Parathyroid adenoma (tissue), 2 donors: Measurements from ENCODE around the gene AGBL1.

Source experiments
- H2AFZ ChIP-seq: fragments of 300-600 bp; sonication (generic); one replicate; pipeline ENCODE4 v1.7.0; 2017; ENCODE audit warnings: antibody characterized with exemption, mild to moderate bottlenecking
- H3K27ac ChIP-seq: fragments of 300-600 bp; sonication (generic); one replicate; pipeline ENCODE4 v1.7.0; 2017
- H3K27me3 ChIP-seq: fragments of 300-600 bp; sonication (generic); one replicate; pipeline ENCODE4 v1.7.0; 2017; ENCODE audit warnings: low read length; ENCODE audit not compliant: control insufficient read depth, insufficient read depth
- H3K36me3 ChIP-seq: fragments of 300-600 bp; sonication (generic); one replicate; pipeline ENCODE4 v1.7.0; 2017; ENCODE audit warnings: low read length; ENCODE audit not compliant: control insufficient read depth, insufficient read depth
- H3K4me1 ChIP-seq: fragments of 300-600 bp; sonication (generic); one replicate; pipeline ENCODE4 v1.7.0; 2017; ENCODE audit warnings: control low read depth
- H3K4me2 ChIP-seq: fragments of 300-600 bp; sonication (generic); one replicate; pipeline ENCODE4 v1.7.0; 2017; ENCODE audit warnings: low read length
- H3K4me3 ChIP-seq: fragments of 300-600 bp; sonication (generic); one replicate; pipeline ENCODE4 v1.7.0; 2017; ENCODE audit warnings: low read depth, low read length
- H3K79me2 ChIP-seq: fragments of 300-600 bp; sonication (generic); one replicate; pipeline ENCODE4 v1.7.0; 2017; ENCODE audit warnings: control low read depth
- H3K9ac ChIP-seq: fragments of 300-600 bp; sonication (generic); one replicate; pipeline ENCODE4 v1.7.0; 2017; ENCODE audit warnings: mild to moderate bottlenecking
- H3K9me3 ChIP-seq: fragments of 300-600 bp; sonication (generic); one replicate; pipeline ENCODE4 v1.7.0; 2017; ENCODE audit warnings: low read length; ENCODE audit not compliant: control insufficient read depth
- TF ChIP-seq, protein P1 (sequence below): fragments of 300-600 bp; sonication (generic); IDR thresholded peaks from one replicate; pipeline ENCODE4 v1.7.0; 2017; ENCODE audit warnings: antibody characterized with exemption, mild to moderate bottlenecking
- donor health status: primary hyperparathyroidism.

The AGBL1 gene

DNA sequence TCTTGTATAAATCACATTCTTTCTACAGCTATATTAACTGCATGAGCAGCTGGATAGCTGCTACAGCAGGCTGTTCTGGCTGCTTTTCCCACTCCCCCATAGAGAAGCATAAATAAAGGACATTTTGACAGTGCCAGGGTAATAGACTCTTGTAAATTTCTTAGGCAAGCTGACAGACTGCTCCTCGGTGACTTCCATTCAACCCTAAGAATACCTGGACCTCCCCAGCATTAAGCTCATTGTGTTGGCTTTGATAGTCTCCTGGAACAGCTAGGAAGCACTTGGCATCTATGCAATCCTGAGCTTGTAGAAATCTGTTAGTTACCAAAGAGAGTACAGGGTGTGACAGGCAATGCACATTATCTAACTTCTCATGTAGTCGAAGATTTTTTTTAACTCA lies 475.4 kb downstream of the AGBL1 start:
- H3K4me2 ChIP-seq = no peak overlapping the region
- H3K9ac ChIP-seq = no peak overlapping the region

DNA sequence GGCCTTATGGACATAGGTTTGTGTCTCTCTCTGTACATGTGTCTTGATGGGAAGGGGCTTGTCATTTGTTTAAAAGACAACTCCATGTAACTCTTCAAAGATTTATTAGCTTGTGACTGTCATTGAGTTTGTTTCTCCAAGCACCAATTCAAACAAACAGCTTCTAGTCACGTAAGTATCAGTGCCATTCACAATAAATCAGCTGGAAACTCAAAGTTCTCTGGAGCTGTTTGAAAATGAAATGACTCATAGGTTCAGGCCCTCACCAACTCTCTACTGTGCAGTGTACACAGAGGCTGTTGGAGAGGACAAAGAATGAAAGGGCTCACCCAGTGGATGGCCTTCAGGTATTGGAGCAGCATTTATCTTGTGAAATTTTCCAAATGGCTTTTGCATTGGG lies 476.3 kb downstream of the AGBL1 start:
- TF ChIP-seq, protein P1, sequence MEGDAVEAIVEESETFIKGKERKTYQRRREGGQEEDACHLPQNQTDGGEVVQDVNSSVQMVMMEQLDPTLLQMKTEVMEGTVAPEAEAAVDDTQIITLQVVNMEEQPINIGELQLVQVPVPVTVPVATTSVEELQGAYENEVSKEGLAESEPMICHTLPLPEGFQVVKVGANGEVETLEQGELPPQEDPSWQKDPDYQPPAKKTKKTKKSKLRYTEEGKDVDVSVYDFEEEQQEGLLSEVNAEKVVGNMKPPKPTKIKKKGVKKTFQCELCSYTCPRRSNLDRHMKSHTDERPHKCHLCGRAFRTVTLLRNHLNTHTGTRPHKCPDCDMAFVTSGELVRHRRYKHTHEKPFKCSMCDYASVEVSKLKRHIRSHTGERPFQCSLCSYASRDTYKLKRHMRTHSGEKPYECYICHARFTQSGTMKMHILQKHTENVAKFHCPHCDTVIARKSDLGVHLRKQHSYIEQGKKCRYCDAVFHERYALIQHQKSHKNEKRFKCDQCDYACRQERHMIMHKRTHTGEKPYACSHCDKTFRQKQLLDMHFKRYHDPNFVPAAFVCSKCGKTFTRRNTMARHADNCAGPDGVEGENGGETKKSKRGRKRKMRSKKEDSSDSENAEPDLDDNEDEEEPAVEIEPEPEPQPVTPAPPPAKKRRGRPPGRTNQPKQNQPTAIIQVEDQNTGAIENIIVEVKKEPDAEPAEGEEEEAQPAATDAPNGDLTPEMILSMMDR = no peak
- Histone ChIP-seq H3K36me3 (no peaks in the 10 kb centered on the region), H2AFZ (no peak overlapping the region), H3K9me3 (no peaks in the 10 kb centered on the region), H3K79me2 (no peaks in the 10 kb centered on the region), H3K4me1 (no peaks in the 10 kb centered on the region), H3K4me3 (no peak overlapping the region), H3K27ac (no peak overlapping the region), H3K9ac (no peak overlapping the region), H3K27me3 (no peaks in the 10 kb centered on the region), H3K4me2 (no peak overlapping the region)

More for the DNA sequence above, 475.4 kb downstream of the AGBL1 start:
- no peaks in the 10 kb centered on the region for H3K36me3 ChIP-seq
- H3K79me2 ChIP-seq = no peaks in the 10 kb centered on the region
- TF ChIP-seq, protein P1 = no peak
- H3K27ac ChIP-seq = no peak overlapping the region
- no peak overlapping the region for H2AFZ ChIP-seq
- H3K9me3 ChIP-seq = no peaks in the 10 kb centered on the region
- H3K4me1 ChIP-seq = no peaks in the 10 kb centered on the region
- H3K27me3 ChIP-seq = no peaks in the 10 kb centered on the region
- H3K4me3 ChIP-seq = no peak overlapping the region

DNA sequence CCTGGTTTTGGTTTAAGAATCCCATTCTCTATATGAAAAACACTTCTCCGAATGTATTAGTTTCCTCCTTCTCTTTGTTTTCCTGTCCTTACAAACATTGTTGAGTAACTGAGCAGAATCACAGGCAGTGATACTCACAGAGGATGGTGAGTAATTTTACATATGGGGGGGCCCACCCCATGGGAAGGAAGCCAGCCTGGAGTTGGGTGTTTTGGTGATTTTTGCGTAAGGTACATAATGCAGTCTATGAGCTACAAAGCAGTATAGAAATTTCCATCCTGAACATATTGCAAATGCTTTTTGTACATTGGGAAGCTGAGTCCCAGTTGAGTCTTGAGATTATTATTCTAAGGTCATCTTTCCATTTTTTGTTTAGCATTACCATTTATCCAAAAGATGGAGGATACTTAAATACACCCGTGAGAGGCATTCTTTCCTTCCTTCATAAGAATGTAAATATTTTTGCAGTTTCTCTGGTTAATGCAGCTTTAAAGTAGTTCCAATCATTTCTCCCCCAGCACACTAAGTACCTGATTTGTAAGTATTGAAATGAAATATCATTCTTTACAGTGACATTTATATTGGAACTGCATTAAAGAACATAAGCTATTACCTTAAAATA lies 476.8 kb downstream of the AGBL1 start:
- no peak overlapping the region for H3K4me2 ChIP-seq
- H3K79me2 ChIP-seq = no peaks in the 10 kb centered on the region
- no peaks in the 10 kb centered on the region for H3K4me1 ChIP-seq
- no peak overlapping the region for H3K27ac ChIP-seq
- H3K9ac ChIP-seq = no peak overlapping the region
- no peaks in the 10 kb centered on the region for H3K9me3 ChIP-seq
- H3K27me3 ChIP-seq = no peaks in the 10 kb centered on the region
- H3K36me3 ChIP-seq = no peaks in the 10 kb centered on the region
- H3K4me3 ChIP-seq = no peak overlapping the region
- TF ChIP-seq, protein P1 = no peak
- no peak overlapping the region for H2AFZ ChIP-seq

DNA sequence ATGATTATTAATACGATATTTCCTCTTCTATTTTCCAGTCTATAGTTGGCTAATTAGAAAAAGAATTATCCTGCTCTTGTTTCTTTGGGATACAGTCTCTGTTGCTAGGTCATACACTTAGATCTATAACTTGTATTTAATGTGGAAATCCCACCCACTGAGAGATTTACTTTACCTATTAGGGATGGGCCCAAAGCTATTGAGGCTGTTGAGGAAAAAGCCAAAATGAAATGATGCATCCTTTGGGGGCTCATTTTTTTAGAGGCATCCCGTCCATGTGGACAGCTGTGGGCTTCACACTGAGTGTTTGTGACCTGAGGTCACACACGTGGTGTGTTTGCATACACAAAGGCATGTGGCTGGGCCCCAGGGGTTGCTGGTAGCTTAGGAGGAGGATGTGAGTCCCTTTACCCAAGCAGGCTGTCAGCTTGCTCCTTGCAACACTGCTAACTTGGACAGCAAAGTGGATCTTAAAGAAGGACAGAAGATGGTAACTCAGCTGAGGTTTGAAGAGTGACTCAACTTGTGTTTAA lies 477.4 kb downstream of the AGBL1 start:
- no peaks in the 10 kb centered on the region for H3K27me3 ChIP-seq
- H3K4me1 ChIP-seq = no peaks in the 10 kb centered on the region
- H3K36me3 ChIP-seq = no peaks in the 10 kb centered on the region
- H3K9me3 ChIP-seq = no peaks in the 10 kb centered on the region
- no peak overlapping the region for H3K27ac ChIP-seq
- no peak overlapping the region for H3K4me3 ChIP-seq
- H3K79me2 ChIP-seq = no peaks in the 10 kb centered on the region
- H2AFZ ChIP-seq = no peak overlapping the region
- no peak overlapping the region for H3K4me2 ChIP-seq
- TF ChIP-seq, protein P1 = no peak
- no peak overlapping the region for H3K9ac ChIP-seq

DNA sequence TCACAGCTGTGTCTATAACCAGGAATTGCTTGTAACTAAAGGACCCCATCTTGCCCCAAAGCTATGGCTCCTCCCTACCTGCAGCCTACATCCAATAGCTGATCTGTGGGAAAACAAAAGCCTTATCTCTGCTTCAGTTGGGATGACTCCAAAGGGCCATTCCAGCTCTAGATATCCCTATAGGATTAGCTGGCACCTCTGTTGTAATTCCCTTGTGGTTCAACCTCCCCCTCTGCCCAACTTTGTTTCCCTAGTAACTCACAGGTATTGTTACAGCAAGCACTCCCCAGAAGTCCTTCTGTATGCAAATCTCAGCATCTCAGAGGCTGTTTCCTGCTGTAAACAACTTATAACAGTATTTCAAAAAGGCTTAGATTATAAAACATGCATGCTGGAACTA lies 478.6 kb downstream of the AGBL1 start:
- Histone ChIP-seq H3K9ac (no peak overlapping the region), H3K27ac (no peak overlapping the region), H2AFZ (no peak overlapping the region), H3K4me3 (no peak overlapping the region), H3K27me3 (no peaks in the 10 kb centered on the region), H3K79me2 (no peaks in the 10 kb centered on the region), H3K36me3 (no peaks in the 10 kb centered on the region), H3K4me1 (no peaks in the 10 kb centered on the region), H3K4me2 (no peak overlapping the region), H3K9me3 (no peaks in the 10 kb centered on the region)
- TF ChIP-seq, protein P1 = no peak
